ENCODE data around the gene FAM222A. TPM values are rescaled to one million over a fixed set of nuclear protein-coding genes. Genes with fewer than 3 reads are reported as not detected.

FAM222A gene
- total RNA-seq, 1 experiment from 2014 or later = 1.6 TPM

GRCh38 chr12:109705291-109705690 lies 8.3 kb upstream of the FAM222A start:
- ATAC-seq (no peak), DNase-seq (ENCODE audit: low spot score) (no peak)
- Mint-ChIP-seq H3K27ac (no peak overlapping the region), H3K9me3 (no peaks in the 10 kb centered on the region), H3K4me3 (no peak overlapping the region), H3K4me1 (peaks cover 10% of the 10 kb centered on the region), H3K27me3 (ENCODE audit: low read depth) (no peaks in the 10 kb centered on the region), H3K36me3 (no peaks in the 10 kb centered on the region)
- POLR2A ChIA-PET = interaction anchor here (0.6 kb wide), 1 partner anchor 12 kb away, joined by 3 read pairs; no protein-coding TSS in a partner anchor
- CTCF ChIA-PET = interaction anchor here (0.7 kb wide), 1 partner anchor 59 kb away, joined by 3 read pairs; no protein-coding TSS in a partner anchor
- TF ChIP-seq ZNF671 (CRISPR knock-in tag; IDR thresholded peaks at IDR 0.05) = no peak
- TF ChIP-seq, protein P1, sequence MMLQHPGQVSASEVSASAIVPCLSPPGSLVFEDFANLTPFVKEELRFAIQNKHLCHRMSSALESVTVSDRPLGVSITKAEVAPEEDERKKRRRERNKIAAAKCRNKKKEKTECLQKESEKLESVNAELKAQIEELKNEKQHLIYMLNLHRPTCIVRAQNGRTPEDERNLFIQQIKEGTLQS (CRISPR knock-in tag; conservative IDR thresholded peaks at IDR 0.05) = no peak
- TF ChIP-seq PRDM15 (CRISPR knock-in tag; IDR thresholded peaks at IDR 0.05) = no peak
- TF ChIP-seq NFE2L1 (CRISPR knock-in tag; IDR thresholded peaks at IDR 0.05) = no peak
- TF ChIP-seq, protein P2, sequence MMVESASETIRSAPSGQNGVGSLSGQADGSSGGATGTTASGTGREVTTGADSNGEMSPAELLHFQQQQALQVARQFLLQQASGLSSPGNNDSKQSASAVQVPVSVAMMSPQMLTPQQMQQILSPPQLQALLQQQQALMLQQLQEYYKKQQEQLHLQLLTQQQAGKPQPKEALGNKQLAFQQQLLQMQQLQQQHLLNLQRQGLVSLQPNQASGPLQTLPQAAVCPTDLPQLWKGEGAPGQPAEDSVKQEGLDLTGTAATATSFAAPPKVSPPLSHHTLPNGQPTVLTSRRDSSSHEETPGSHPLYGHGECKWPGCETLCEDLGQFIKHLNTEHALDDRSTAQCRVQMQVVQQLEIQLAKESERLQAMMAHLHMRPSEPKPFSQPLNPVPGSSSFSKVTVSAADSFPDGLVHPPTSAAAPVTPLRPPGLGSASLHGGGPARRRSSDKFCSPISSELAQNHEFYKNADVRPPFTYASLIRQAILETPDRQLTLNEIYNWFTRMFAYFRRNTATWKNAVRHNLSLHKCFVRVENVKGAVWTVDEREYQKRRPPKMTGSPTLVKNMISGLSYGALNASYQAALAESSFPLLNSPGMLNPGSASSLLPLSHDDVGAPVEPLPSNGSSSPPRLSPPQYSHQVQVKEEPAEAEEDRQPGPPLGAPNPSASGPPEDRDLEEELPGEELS (CRISPR knock-in tag; IDR thresholded peaks at IDR 0.05) = no peak

DNA sequence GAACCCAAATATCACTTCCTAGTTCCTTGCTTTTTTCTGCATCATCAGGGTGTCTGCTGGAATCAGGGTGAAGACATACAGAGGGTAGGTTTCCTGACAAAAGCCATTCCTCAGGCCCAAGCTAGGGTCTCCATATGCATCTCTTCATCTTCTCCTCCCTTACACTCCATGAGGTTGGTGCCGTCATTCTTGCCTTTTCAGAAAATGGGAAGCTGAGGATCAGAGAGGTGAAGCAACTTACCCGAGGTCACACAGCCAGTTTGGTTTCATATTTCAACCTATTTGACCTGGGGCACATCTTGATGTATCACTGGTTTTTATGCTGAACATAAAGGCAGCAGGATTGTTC lies 7.3 kb upstream of the FAM222A start:
- DNase-seq (ENCODE audit: low spot score) (no peak), ATAC-seq (no peak)
- ChIA-PET CTCF (interaction anchor here (0.7 to 1.0 kb wide), 2 partner anchors 13 to 47 kb away, joined by 3 read pairs; no protein-coding TSS in a partner anchor), POLR2A (no interaction called here)
- H3K27me3 Mint-ChIP-seq (ENCODE audit: low read depth) = peaks cover 7% of the 10 kb centered on the region
- no peaks in the 10 kb centered on the region for H3K36me3 Mint-ChIP-seq
- H3K9me3 Mint-ChIP-seq = no peaks in the 10 kb centered on the region
- H3K27ac Mint-ChIP-seq = no peak overlapping the region
- peaks cover 10% of the 10 kb centered on the region for H3K4me1 Mint-ChIP-seq
- H3K4me3 Mint-ChIP-seq = no peak overlapping the region
- TF ChIP-seq SMAD3 (CRISPR knock-in tag; IDR thresholded peaks at IDR 0.05; ENCODE audit: borderline replicate concordance) = no peak
- TF ChIP-seq JAZF1 (CRISPR knock-in tag; IDR thresholded peaks at IDR 0.05) = no peak
- TF ChIP-seq, protein P3, sequence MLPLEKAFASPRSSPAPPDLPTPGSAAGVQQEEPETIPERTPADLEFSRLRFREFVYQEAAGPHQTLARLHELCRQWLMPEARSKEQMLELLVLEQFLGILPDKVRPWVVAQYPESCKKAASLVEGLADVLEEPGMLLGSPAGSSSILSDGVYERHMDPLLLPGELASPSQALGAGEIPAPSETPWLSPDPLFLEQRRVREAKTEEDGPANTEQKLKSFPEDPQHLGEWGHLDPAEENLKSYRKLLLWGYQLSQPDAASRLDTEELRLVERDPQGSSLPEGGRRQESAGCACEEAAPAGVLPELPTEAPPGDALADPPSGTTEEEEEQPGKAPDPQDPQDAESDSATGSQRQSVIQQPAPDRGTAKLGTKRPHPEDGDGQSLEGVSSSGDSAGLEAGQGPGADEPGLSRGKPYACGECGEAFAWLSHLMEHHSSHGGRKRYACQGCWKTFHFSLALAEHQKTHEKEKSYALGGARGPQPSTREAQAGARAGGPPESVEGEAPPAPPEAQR (CRISPR knock-in tag; IDR thresholded peaks at IDR 0.05) = no peak
- TF ChIP-seq PRDM15 (CRISPR knock-in tag; IDR thresholded peaks at IDR 0.05) = no peak
- TF ChIP-seq ZNF138 (CRISPR knock-in tag; conservative IDR thresholded peaks at IDR 0.05) = no peak
- TF ChIP-seq, protein P4, sequence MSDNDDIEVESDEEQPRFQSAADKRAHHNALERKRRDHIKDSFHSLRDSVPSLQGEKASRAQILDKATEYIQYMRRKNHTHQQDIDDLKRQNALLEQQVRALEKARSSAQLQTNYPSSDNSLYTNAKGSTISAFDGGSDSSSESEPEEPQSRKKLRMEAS (CRISPR knock-in tag; IDR thresholded peaks at IDR 0.05) = no peak
- TF ChIP-seq ZNF263 (CRISPR knock-in tag; IDR thresholded peaks at IDR 0.05; ENCODE audit: low read depth) = no peak
- no peak for TF ChIP-seq RORB (CRISPR knock-in tag; IDR thresholded peaks at IDR 0.05)
- TF ChIP-seq, protein P5, sequence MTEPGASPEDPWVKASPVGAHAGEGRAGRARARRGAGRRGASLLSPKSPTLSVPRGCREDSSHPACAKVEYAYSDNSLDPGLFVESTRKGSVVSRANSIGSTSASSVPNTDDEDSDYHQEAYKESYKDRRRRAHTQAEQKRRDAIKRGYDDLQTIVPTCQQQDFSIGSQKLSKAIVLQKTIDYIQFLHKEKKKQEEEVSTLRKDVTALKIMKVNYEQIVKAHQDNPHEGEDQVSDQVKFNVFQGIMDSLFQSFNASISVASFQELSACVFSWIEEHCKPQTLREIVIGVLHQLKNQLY (CRISPR knock-in tag; IDR thresholded peaks at IDR 0.05) = no peak
- TF ChIP-seq TEAD1 (CRISPR knock-in tag; IDR thresholded peaks at IDR 0.05) = no peak
- no peak for TF ChIP-seq NR3C1 (CRISPR knock-in tag; conservative IDR thresholded peaks at IDR 0.05; ENCODE audit: low read depth)
- no peak for TF ChIP-seq E2F1 (CRISPR knock-in tag; IDR thresholded peaks at IDR 0.05)
- no peak for TF ChIP-seq AR (CRISPR knock-in tag; IDR thresholded peaks at IDR 0.05)
- TF ChIP-seq ZNF416 (CRISPR knock-in tag; IDR thresholded peaks at IDR 0.05) = no peak
- no peak for TF ChIP-seq CREB1 (CRISPR knock-in tag; IDR thresholded peaks at IDR 0.05)

All from WTC11 (cell line).